A673 (cell line): ENCODE measurements around the gene PIK3R1. TPM values are rescaled to one million over a fixed set of nuclear protein-coding genes. Genes with fewer than 3 reads are reported as not detected.

ENCODE experiments used
- BruUV-seq: library from RNA; stranded (reverse); fragments of 400-500 nt; replicated peaks from 2 replicates; lab custom pipeline; 2021; lab: Mats Ljungman, UMichigan
- CTCF ChIA-PET: fragments of 300-600 bp; sonication (Branson Sonifier 250); formaldehyde crosslinking; loops from one replicate; lab custom pipeline; 2022; ENCODE audit warnings: antibody characterized with exemption; lab: Charles Lee
- POLR2A ChIA-PET: fragments of 300-600 bp; sonication (Branson Sonifier 250); formaldehyde crosslinking; loops from one replicate; lab custom pipeline; 2022; ENCODE audit warnings: antibody characterized with exemption; ENCODE audit not compliant: low non-redundant PET; lab: Charles Lee
- DNase-seq: peaks from one replicate; pipeline ENCODE4 v3.0.0-alpha.2; 2015; ENCODE audit warnings: low spot score
- H3K27ac ChIP-seq: fragments of 200-600 bp; sonication (generic); 2 replicates; pipeline ENCODE4 v1.5.1; 2016; ENCODE audit warnings: mixed run types, low read depth, mild to moderate bottlenecking, mixed read lengths, antibody characterized with exemption, low read length; ENCODE audit not compliant: poor library complexity, severe bottlenecking
- H3K27me3 ChIP-seq: fragments of 200-600 bp; sonication (generic); replicated peaks from 2 replicates; pipeline ENCODE4 v1.6.1; 2017; ENCODE audit warnings: mixed run types, low read depth, mild to moderate bottlenecking, mixed read lengths, antibody characterized with exemption, low read length; ENCODE audit not compliant: insufficient read depth, poor library complexity
- H3K36me3 ChIP-seq: fragments of 200-600 bp; sonication (generic); 2 replicates; pipeline ENCODE4 v1.6.1; 2016; ENCODE audit warnings: mixed run types, mild to moderate bottlenecking, mixed read lengths, antibody characterized with exemption, low read length; ENCODE audit not compliant: insufficient read depth, poor library complexity, severe bottlenecking
- H3K4me1 ChIP-seq: fragments of 200-600 bp; sonication (generic); 2 replicates; pipeline ENCODE4 v1.6.1; 2017; ENCODE audit warnings: mixed run types, mild to moderate bottlenecking, mixed read lengths, antibody characterized with exemption, low read length; ENCODE audit not compliant: insufficient read depth, poor library complexity, severe bottlenecking
- H3K4me3 ChIP-seq: fragments of 200-600 bp; sonication (generic); 2 replicates; pipeline ENCODE4 v1.5.1; 2016; ENCODE audit warnings: low read depth, mixed run types, mild to moderate bottlenecking, mixed read lengths, low read length; ENCODE audit not compliant: poor library complexity, severe bottlenecking
- H3K9me3 ChIP-seq: fragments of 200-600 bp; sonication (generic); 2 replicates; pipeline ENCODE4 v1.6.1; 2016; ENCODE audit warnings: mixed run types, low read depth, mild to moderate bottlenecking, mixed read lengths, antibody characterized with exemption, low read length; ENCODE audit not compliant: poor library complexity, severe bottlenecking
- CTCF ChIP-seq: fragments of 300-800, 200-600 bp; sonication (generic); conservative IDR thresholded peaks from 2 replicates; pipeline ENCODE4 v1.5.1; 2017; ENCODE audit warnings: low read depth, mild to moderate bottlenecking, antibody characterized with exemption, low read length, moderate library complexity, mixed read lengths
- EZH2 ChIP-seq: fragments of 200-600 bp; sonication (generic); IDR thresholded peaks from 2 replicates; pipeline ENCODE4 v1.6.1; 2017; ENCODE audit warnings: borderline replicate concordance, low read depth, mild to moderate bottlenecking, mixed read lengths, antibody characterized with exemption, low read length; ENCODE audit not compliant: poor library complexity, severe bottlenecking
- intact Hi-C: fragments of 100-400 bp; cut with micrococcal nuclease; formaldehyde crosslinking; loops from one replicate; pipeline ENCODE4 v1.10.0; 2022; ENCODE audit not compliant: unreplicated experiment
- total RNA-seq: library from RNA; stranded (reverse); gene quantifications from 2 replicates; pipeline ENCODE4 v1.2.3, GENCODE V29; 2021

The PIK3R1 gene
- total RNA-seq, 1 experiment from 2014 or later: 57.9 TPM

GRCh38 chr5:68341006-68341405 is 125.5 kb downstream of the PIK3R1 start:
- Histone ChIP-seq H3K4me1 (peaks cover 11% of the 10 kb centered on the region), H3K27ac (no peak overlapping the region), H3K27me3 (no peaks in the 10 kb centered on the region), H3K4me3 (no peak overlapping the region), H3K36me3 (no peaks in the 10 kb centered on the region), H3K9me3 (no peaks in the 10 kb centered on the region)
- intact Hi-C loops: no loop called here
- ChIA-PET POLR2A (no interaction called here), CTCF (no interaction called here)
- DNase-seq: no peak
- no peak for TF ChIP-seq EZH2
- TF ChIP-seq CTCF: no peak
- no TSS peak for BruUV-seq

- Histone ChIP-seq H3K36me3 (no peaks in the 10 kb centered on the region), H3K27me3 (no peaks in the 10 kb centered on the region), H3K4me1 (peaks cover 11% of the 10 kb centered on the region), H3K9me3 (no peaks in the 10 kb centered on the region), H3K27ac (no peak overlapping the region), H3K4me3 (no peak overlapping the region)
- ChIA-PET POLR2A (no interaction called here), CTCF (no interaction called here)
- intact Hi-C loops: no loop called here
- TF ChIP-seq CTCF (no peak), EZH2 (no peak)
- no peak for DNase-seq
- BruUV-seq: no TSS peak
These were observed 127.1 kb downstream of the PIK3R1 start for GRCh38 chr5:68342693-68343092.

- peaks cover 11% of the 10 kb centered on the region for H3K4me1 ChIP-seq
- no TSS peak for BruUV-seq
- H3K27ac ChIP-seq: no peak overlapping the region
- ChIA-PET POLR2A (no interaction called here), CTCF (no interaction called here)
- intact Hi-C loops: no loop called here
- TF ChIP-seq CTCF (no peak), EZH2 (no peak)
- no peak overlapping the region for H3K4me3 ChIP-seq
- H3K9me3 ChIP-seq: no peaks in the 10 kb centered on the region
- H3K27me3 ChIP-seq: no peaks in the 10 kb centered on the region
- no peak for DNase-seq
- no peaks in the 10 kb centered on the region for H3K36me3 ChIP-seq
These were observed 127.9 kb downstream of the PIK3R1 start for GRCh38 chr5:68343421-68343826.
